ENCODE results near the gene GAPVD1.

DNA sequence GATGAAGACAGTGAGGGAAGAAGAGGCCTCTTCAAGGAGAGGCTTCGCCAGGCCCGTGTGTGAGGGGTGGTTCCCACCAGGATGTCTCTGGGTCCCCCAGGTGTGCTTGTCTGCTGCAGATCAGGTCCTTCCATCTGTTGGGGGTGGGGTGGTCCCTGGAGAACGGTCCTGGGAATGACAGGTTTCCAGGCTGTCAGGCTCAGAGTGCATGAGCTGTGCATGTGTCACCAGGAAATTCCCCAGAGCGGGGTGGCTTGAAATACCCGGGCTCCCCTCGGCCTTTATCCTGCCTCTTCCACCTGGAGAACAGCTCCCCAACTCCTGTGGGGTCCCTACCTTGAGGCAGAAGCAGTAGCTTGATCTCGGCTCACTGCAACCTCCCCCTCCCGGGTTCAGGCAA lies 118.8 kb downstream of the GAPVD1 start:
- TF ChIP-seq, protein P1, sequence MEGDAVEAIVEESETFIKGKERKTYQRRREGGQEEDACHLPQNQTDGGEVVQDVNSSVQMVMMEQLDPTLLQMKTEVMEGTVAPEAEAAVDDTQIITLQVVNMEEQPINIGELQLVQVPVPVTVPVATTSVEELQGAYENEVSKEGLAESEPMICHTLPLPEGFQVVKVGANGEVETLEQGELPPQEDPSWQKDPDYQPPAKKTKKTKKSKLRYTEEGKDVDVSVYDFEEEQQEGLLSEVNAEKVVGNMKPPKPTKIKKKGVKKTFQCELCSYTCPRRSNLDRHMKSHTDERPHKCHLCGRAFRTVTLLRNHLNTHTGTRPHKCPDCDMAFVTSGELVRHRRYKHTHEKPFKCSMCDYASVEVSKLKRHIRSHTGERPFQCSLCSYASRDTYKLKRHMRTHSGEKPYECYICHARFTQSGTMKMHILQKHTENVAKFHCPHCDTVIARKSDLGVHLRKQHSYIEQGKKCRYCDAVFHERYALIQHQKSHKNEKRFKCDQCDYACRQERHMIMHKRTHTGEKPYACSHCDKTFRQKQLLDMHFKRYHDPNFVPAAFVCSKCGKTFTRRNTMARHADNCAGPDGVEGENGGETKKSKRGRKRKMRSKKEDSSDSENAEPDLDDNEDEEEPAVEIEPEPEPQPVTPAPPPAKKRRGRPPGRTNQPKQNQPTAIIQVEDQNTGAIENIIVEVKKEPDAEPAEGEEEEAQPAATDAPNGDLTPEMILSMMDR (IDR thresholded peaks at IDR 0.05), result no peak
- no peak for TF ChIP-seq POLR2AphosphoS5 (IDR thresholded peaks at IDR 0.05)

Measured in breast epithelium (tissue), 3 donors.